GM12865 (cell line): Measurements from ENCODE around the gene GLRA2.

ENCODE experiments used
- DNase-seq: peaks from one replicate; pipeline ENCODE4 v3.0.0; 2010; ENCODE audit warnings: low read depth
- H3K4me3 ChIP-seq: 2 replicates; pipeline ENCODE4 v1.5.1; 2011; ENCODE audit warnings: mild to moderate bottlenecking, low read depth, low read length, control low read depth
- TF ChIP-seq, protein P1 (sequence below): IDR thresholded peaks from 2 replicates; pipeline ENCODE4 v1.5.1; 2011; ENCODE audit warnings: low read length, control low read depth, low read depth, inconsistent platforms; ENCODE audit not compliant: insufficient read depth; ENCODE audit errors: missing control alignments

GLRA2 gene

DNA sequence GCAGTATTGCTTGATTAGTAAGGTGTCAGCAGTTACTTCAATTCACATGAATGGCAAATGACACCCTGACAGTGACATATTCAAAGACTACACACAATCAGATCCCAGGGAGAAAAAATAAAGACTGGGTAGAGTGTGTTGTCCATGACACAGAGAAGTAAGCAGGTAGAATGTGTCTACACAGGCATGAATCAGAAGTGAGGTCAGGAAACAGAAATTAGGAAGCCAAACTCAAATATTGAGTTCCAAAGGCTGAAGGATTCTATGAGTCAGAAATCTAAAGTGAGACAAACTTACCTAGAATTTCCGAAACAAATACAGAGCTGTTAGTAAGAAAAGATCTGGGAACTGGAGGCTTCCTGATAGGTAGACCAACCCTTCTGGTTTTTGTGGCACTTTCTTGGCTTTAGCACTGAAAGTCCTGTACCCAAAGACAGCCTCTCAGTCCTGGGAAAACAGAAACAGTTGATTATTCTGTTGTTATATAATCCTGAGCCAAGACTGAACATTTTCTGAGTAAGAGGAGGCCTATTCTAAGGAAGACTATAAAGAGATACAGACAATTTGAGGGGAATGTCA, 24.3 kb upstream of the GLRA2 start:
- H3K4me3 ChIP-seq, result no peak overlapping the region

DNA sequence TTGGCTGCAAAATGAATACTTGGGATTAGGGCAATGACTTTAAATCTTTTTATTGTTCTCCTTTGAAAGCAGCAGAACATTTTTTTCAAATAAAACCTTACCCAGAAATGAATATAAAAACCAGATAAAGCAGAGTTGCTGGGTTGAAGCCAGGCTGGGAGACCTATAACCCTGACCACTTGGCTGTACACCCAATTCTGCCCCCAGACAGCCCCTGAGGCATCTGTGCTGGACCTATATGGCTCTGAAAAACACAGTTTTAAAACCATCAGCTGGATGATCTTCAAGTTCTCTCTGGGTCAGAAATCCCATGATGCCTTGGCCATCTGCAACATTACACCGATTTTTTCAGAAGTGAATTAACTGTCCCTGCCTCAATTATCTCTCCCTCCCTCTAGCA, 23.7 kb upstream of the GLRA2 start:
- DNase-seq, result no peak
- no peak overlapping the region for H3K4me3 ChIP-seq
- TF ChIP-seq, protein P1, sequence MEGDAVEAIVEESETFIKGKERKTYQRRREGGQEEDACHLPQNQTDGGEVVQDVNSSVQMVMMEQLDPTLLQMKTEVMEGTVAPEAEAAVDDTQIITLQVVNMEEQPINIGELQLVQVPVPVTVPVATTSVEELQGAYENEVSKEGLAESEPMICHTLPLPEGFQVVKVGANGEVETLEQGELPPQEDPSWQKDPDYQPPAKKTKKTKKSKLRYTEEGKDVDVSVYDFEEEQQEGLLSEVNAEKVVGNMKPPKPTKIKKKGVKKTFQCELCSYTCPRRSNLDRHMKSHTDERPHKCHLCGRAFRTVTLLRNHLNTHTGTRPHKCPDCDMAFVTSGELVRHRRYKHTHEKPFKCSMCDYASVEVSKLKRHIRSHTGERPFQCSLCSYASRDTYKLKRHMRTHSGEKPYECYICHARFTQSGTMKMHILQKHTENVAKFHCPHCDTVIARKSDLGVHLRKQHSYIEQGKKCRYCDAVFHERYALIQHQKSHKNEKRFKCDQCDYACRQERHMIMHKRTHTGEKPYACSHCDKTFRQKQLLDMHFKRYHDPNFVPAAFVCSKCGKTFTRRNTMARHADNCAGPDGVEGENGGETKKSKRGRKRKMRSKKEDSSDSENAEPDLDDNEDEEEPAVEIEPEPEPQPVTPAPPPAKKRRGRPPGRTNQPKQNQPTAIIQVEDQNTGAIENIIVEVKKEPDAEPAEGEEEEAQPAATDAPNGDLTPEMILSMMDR, result no peak

More for the DNA sequence above, 24.3 kb upstream of the GLRA2 start:
- TF ChIP-seq, protein P1, result no peak
- DNase-seq, result no peak

DNA sequence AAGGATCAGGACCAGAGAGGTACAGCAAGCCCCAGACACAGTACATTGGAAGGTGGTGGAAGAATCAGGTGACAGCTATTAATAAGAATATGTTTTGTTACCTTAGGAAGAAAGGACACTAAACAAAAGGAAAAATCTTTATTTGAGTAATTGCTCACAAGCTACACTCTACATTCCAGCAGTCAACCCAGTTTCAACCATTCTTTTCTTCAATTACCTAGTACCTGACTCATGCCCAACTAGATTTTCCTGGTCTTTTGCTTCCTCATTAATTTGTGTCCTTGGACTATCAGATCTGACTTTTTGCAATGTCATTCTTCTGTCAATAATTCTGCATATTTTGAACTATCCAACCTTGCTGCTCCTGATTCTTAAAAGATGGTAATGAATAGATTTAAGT, 22.5 kb upstream of the GLRA2 start:
- H3K4me3 ChIP-seq, result no peak overlapping the region
- TF ChIP-seq, protein P1, result no peak
- DNase-seq, result no peak

DNA sequence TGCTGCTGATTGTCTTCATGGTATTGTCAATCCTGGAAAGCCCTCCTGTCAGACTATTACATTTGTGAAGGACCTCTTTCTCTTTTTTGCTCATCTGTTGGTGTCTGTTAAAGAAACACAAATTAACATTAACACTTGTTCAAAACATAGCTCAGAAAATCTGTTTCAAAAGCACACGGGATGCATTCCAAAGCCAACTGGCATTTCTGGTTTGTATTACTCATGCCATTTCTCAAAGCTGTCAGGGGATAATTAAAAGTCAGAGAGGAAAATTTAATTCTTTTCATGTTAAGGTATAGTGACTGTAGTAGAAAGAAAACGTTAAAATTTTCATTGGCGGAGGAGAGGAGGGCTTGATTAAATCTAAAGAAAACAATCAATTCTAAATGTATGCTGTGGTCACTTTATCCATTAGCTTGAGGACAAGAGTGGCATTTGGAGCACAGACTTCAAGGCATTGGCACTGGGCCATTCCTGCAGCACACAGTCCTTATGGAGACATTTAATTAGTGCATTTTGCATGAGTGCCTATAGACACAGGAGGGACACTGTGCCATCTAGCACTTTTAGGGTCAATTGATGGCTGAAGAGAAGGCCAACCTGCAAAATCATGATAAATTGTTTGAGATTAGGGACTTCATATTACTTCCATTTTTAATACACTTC, 21.2 kb upstream of the GLRA2 start:
- TF ChIP-seq, protein P1, result no peak
- no peak for DNase-seq
- H3K4me3 ChIP-seq, result no peak overlapping the region

DNA sequence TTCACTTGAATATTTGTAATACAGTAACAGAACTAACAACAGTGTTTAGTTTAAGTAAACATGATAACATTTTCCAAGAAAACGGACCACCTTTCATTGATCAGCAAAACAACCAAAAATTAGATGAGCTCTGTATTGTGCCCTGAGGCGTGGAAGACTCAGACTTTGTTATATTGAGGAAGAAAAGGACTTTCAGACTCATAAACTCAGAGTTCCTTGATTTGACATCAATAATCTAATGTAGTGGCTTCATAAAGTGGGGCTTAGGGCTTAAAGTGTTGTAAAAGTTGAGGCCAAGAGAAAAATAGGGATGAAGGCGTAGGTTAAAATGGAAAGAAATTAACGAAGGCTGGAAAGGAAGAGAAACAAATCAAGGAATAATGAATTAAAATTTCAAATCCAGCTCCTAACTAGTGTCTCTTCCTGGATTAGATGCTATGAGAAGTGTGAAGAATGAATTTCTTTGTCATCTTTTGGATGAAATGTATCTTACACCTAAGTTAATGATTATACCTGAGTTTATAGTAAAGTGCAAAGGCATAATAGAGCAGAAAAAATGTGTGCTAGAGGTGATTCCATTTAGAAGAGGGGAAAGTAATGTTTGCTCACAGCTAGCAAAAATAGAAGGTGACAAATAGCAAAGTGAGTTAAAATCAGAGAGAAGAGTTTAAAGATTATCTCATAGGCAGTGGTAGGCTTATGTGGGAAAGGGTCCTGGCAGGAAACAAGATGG, 19.8 kb upstream of the GLRA2 start:
- DNase-seq, result no peak
- TF ChIP-seq, protein P1, result no peak
- H3K4me3 ChIP-seq, result no peak overlapping the region

DNA sequence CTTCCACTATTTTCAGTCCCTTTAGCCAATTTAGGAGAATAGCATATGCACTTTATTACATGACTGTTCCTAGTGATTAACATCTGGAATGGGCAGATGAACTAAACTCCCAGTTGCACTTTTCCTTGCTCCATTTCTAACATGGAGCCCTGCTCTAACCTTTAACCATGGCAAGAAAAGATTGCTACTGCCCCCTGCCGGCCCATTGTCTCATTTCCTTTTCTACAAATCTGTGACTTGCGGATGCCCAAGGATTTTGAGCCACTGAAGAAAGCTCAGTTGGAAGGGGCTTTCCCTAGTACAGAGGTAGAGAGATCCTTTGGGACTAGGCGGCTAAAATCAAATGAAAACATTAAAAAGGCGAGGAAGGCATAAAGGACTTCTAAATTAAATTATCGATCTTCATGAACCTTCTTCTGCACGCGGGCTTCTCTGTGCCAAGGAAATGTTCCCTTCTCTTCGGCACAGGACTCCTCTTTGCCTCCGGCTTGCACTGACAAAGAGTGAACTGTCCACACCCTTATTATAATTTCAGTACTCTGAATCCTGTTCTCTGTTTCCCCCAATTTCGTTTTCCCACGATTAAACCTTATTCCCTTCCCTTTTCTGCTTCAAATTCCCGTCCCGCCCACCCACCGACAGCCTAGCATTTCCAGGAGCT, 577 bp upstream of the GLRA2 start:
- peak; percentile 60 for DNase-seq
- H3K4me3 ChIP-seq, result no peak overlapping the region
- TF ChIP-seq, protein P1, result peak; percentile 31
